ENCODE results near the gene IFNA10.
"Not testable (repeated sequence)": the region's sequence is repeated elsewhere in the genome, so short reads cannot be mapped to it uniquely, and the experiment has no call there.

Gene IFNA10

DNA sequence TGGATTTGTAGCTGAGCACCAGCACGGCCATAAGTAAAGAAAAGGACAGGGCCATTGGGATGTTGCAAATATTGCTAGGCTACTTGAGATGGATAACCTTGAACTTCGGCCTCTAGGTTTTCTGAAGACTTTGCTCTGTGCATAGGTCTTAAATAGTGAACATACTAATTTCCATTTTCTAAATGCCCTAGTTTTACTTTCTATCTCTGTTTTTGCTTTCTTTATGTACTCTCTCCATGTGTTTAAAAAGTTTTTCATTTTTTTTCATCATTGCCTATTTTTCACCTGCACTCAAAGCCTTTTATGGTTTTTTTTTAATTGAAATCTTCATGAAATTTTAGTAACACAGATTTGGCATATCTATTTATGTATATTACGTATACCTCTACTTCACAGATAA is at the start of gene IFNA10:
Gene IFNA10 (minus strand): TSS at position 101 of the 400 bp plus-strand sequence. CDS start 46 bp downstream, at position 55.
- not testable (repeated sequence) for DNase-seq

DNA sequence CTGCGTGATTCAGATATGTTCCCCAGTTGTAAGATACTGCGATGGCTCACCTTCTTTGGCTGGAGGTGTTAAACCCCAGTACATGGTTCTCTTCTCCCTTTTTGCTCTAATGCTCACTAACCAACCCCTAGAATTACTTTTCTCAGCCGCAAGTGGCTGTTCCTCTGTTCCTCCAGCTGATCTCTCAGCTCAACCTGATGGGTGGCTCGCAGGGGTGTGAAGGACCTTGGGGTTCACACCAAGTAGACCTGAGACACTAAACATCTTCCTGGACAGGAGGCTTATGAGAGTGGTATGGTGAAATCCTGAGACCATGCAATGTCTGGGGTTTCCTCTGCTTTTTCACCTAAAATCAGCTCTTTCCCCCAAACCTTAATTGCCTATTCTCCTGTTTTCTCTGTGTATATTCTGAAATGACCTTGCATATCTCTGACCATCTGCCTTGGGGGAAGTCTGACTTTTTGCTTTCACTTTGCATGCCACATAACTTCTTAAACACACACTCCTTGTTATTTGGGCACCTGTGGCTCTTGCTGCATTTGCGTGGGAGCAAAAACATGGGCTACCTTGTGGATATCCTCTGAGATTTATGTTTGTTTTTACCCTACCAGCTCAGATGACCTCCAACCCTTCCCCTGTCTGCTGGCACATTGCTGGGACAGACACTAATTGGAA is 48.7 kb upstream of the IFNA10 start:
- DNase-seq: no peak

DNA sequence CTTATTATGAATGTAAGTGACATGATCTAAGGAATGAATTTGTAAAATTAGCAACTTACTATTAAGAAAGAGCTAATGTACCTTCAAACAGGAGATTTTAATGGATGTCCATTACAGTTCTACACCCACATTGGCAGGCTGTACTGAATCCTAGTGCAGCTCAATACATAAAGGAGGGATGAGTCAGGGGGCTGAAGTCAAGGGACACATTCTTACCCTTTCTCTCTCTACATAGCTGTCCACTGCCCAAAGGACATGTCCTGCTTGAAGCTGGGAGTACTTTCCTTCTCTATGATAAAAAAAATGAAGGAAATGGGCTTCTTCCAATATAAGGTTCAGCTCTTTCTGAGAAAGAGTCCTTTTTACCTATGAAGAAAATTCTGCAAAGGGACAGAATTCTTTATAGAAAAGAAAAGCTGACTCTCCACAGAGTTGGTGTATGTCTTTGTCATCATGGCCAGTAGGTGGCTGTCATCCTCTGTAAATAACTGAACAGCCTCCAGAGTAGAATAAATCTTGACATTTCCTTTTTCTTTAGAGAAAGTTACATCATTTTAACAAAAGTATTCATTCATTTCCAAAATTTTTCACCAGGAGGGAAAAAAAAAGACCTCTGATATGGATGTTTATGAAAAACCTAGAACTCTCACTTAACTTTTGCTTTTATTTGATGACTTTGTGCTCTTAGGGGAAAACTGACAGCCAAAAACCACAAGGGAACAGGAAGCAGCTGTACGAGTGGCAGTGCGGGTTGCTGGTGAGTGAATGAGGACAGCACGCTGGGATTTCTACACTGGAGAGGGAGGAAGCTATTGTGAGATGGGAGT is 46.0 kb upstream of the IFNA10 start:
- DNase-seq: peak; percentile 12 to 39

DNA sequence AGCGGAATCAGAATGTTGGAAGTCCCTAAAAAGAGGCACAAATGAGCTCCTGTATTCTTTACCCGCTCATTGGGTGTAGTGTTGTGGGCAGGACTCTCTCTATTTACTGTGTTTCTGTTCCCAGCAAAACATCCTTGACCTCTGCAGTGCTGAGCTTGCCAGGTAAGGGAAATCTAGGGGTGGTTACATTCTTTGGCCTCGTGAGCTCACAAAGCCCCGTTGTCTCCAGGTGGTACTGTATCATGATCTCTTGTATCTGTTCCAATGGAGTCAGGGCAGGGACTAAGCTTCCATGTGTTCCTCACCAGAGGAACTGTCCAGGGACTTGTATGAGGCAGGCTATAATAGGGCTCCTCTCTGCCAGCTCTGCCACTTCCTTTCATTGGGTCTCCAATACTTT is 44.7 kb upstream of the IFNA10 start:
- DNase-seq: no peak

DNA sequence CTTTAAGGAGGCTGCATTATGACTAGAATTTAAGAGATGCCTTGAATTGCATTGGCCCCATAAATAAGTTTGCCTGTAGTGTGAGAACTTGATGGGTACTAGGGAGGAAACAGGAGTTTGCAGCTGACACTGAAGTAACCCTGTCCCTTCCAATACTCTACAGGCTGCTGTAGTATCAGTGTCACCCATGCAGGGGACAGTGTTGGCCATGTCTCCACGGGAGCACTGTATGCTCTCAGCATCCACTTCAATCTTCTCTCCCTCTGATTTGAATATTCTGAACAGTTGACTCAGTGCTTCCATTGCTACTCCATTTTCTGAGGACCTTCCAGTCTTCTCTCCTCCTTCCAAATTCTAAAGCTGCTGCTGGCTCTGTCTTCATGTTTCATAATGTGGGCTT is 44.2 kb upstream of the IFNA10 start:
- DNase-seq: no peak

DNA sequence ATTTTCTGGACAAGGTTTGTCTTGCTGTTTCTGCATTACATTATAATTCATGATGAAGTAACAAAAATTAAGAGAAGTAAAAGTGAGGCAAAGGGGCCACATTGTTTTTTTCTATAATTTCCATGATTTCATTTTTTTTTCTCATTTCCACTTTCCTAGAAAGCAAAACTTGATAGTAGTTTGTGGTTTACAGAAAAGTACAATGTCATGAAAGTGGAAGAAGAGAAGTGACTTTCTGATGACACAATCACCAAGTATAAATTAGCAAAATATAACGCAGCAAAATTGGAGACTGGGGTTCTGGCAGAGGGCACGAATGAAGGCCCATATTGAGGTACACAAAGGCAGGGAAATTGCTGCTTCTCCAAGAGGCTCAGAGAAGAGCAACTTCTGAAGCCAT is 37.9 kb upstream of the IFNA10 start:
- DNase-seq: no peak

DNA sequence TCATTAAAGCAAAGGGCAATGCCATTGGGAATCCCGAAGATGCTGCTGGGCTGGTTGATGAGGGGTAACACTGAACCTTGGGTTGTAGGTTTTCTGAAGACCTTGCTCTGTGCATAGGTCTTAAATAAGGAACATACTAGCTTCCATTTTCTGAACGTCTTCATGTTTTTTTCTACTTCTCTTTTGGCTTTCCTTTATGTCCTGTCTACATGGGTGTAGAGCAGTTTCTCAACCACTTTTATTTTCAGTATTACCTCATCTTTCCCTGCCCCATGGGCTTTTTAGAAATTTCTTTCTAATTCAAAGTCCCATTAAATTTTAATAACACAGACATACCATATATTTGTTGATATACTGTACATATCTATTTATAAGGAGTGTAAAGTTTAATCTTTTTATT is 33.0 kb upstream of the IFNA10 start, which contains the start of gene IFNA14:
Gene IFNA14 (minus strand): TSS at position 95 of the 400 bp plus-strand sequence. CDS start 70 bp downstream, at position 25.
- DNase-seq: no peak

DNA sequence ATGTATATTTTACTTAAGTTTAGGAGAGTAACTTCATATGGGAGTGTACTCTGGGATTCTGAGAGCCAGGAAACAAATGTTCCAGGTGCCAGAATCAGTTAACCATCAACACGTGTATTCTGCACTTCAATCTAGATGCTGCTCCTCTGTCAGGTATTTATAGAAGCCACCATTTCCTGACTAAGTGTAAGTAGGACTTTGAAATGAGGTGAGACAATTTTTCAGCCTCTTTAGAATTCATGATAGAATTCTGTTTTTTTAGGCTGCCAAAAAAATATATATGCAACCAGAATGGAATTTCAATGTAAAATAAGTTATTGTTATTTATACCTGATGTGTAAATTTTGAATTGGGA is 29.4 kb upstream of the IFNA10 start:
- not testable (repeated sequence) for DNase-seq

DNA sequence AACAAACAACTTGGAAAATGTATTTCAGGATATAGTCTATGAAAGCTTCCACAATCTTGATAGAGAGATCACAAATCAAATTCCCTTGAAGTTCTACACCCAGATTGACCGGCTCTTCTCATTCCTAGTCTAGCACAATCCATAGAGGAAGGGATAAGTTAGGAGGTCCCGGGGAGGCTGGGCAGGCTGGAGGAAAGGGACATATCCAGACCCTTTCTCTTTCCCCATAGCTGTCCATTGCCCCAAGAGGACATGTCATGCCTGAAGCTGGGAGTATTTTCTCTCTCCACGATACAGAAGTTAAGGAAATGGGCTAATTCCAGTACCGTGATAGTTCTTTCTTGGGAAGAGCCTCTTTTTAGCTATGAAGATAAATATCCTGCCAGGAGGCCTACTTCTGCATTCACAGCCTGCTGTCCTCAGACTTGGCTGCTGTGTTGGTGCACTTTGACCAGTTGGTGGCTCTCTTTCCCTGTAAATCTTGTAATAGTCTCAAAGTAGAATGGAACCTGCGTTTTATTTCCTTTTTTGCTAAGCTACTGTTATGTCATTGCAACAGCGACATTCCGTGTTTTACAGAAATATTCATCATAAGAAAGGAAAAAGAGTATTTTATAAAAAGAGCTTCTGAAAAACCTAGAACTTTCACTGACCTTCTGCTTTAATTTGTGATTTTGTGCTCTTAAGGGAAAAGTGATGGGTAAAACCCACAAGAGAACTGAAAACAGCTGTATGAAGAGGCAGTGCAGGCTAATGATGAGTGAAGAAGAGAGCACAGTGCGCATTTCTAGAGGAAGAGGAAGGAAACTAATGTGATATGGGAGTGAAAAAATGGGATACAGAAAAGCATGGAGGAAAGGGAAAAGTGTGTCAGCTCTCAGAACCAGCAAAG is 28.8 kb upstream of the IFNA10 start:
- peak; percentile 37 to 52 for DNase-seq

DNA sequence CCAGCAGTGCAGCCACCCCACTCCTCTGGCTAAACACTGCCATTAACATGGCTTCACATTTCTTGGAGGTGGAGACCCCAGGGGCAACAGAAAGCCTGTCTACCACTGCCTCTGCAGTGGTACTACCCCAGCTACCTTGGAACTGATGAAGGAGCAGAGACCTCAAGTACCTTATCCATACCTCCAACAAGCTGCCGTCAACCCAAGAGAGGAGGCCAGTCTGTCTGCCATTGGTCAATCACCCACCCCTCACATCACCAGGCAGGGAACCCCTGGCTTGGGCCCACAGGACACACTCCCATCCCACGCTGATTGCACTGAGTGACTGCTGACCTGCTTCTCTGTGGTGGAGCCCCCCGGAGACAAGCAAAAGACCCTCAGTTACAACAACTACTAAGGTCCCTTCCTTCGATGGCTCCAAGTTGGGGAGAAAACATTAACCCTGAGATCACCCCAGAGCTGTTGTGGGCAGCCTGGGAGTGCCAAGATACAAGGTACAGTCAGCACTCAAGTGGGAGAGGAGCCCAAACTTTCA is 27.3 kb upstream of the IFNA10 start:
- no peak for DNase-seq

DNA sequence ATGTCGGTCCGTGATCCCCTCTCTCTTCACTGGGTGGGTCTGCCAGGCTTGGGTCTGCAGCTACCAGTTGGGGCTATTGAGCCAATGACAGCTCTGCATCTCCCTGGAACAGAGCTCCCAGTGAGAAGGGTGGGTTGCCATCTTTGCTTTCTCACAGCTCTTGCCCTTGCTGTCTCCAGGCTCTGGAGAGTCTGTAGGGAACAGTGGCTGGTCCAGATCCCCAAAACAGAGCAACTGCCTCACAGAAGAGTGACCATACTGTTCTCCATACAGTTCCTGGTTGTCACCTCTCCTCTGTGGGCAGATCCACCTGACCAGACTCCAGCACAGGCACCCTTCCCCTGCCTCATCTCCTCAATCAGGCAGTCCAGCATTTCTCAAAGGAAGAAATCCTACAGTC is 26.3 kb upstream of the IFNA10 start:
- no peak for DNase-seq

DNA sequence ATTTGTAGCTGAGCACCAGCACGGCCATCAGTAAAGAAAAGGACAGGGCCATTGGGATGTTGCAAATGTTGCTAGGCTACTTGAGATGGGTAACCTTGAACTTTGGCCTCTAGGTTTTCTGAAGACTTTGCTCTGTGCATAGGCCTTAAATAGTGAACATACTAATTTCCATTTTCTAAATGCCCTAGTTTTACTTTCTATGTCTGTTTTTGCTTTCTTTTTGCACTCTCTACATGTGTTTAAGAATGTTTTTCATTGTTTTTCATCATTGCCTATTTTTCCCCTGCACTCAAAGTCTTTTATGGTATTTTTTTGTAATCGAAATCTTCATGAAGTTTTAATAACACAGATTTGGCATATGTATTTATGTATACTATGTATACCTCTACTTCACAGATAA is 21.2 kb upstream of the IFNA10 start, which contains the start of gene IFNA17:
Gene IFNA17 (minus strand): TSS at position 101 of the 400 bp plus-strand sequence. CDS start 49 bp downstream, at position 52.
- DNase-seq: no peak

DNA sequence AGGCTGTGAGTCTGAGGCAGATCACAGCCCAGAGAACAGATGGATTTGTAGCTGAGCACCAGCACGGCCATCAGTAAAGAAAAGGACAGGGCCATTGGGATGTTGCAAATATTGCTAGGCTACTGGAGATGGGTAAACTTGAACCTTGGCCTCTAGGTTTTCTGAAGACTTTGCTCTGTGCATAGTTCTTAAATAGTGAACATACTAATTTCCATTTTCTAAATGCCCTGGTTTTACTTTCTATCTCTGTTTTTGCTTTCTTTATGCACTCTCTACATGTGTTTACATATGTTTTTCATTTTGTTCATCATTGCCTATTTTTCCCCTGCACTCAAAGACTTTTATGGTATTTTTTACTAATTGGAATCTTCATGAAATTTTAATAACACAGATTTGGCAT is 10.3 kb upstream of the IFNA10 start, which contains the start of gene IFNA16:
Gene IFNA16 (minus strand): TSS at position 101 of the 400 bp plus-strand sequence. CDS start 6 bp downstream, at position 95.
- not testable (repeated sequence) for DNase-seq

DNA sequence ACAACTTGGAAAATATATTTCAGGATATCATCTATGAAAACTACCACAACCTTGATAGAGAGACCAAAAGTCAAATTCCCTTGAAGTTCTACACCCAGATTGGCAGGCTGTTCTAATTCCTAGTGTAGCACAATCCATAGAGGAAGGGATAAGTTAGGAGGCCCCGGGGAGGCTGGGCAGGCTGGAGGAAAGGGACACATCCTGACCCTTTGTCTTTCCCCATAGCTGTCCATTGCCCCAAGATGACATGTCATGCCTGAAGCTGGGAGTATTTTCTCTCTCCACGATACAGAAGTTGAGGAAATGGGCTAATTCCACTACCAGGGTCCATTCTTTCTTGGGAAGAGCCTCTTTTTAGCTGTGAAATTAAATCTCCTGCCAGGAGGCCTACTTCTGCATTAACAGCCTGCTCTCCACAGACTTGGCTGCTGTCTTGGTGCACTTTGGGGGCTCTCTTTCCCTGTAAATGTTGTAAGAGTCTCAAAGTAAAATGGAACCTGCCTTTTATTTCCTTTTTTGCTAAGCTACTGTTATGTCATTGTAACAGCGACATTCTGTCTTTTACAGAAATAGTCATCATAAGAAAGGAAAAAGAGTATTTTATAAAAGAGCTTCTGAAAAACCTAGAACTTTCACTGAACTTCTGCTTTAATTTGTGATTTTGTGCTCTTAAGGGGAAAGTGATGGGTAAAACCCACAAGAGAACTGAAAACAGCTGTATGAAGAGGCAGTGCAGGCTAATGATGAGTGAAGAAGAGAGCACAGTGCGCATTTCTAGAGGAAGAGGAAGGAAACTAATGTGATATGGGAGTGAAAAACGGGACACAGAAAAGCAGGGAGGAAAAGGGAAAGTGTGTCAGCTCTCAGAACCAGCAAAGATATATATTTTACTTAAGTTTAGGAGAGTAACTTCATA is 6.7 kb upstream of the IFNA10 start:
- peak in 1 of 2 experiments; percentile 24 for DNase-seq

DNA sequence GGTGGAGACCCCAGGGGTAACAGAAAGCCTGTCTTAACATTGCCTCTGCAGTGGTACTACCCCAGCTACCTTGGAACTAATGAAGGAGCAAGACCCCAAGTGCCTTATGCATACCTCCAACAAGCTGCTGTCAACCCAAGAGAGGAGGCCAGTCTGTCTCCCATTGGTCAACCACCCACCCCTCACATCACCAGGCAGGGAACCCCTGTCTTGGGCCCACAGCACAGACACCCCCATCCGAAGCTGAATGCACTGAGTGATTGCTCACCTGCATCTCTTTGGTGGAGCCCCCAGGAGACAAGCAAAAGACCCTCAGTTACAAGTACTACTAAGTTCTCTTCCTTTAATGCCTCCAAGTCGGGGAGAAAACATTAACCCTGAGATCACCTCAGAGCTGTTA is 5.2 kb upstream of the IFNA10 start:
- DNase-seq: not testable (repeated sequence)

DNA sequence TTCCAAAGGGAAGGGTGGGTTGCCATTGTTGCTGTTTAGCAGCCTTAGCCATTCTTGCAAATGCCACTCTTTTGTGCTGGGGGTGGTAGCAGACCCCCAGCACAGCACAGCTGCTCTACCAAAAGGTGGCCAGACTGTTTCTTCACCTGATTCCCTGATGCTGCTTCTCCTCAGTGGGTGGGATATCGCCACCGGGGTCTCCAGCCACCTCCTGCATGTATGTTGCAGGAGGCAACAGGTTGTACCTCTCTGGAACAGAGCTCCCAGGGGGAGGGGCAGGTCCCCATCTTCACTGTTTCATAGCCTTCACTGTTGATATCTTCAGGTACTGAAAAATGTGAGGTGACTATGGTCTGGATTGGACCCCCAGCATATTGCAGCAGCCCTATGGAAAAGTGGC is 3.8 kb upstream of the IFNA10 start:
- DNase-seq: not testable (repeated sequence)

DNA sequence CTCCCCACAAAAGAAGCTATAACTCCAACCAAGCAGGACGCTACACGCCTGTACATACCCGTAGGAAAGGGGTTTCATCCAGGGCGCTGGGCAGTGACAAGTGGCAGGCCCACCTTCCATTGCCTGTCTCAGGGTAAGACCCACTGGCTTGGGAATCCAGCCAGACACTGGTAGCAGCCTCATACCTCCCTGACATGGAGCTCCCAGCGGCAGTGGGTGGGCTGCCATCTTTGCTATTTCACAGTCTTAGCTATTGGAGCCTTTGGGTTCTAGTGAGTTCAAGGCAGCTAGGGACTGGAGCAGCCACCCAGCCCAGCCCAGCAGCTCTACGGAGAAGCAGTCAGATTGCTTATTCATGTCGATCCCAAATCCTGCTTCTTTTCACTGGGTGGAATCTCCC is 3.4 kb upstream of the IFNA10 start:
- DNase-seq: no peak

DNA sequence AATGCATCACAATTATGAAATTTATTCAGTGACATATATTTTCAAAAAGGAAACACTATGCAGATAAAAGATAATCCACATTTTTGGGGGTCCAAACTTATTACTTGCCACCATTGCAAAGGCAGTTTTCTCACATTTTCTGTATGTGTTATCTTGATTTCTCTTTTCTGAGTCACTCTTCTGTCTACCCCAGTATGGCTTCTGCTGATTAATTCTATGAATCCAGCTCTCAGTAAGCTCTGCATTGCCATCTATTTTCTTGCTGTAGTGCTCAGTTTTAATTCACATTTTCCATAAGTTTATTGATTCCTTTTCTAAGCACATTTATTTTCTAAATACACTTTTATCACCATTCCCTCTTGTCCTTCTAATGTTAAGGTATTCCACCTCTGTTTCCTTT is 1.7 kb downstream of the IFNA10 start:
- no peak for DNase-seq

DNA sequence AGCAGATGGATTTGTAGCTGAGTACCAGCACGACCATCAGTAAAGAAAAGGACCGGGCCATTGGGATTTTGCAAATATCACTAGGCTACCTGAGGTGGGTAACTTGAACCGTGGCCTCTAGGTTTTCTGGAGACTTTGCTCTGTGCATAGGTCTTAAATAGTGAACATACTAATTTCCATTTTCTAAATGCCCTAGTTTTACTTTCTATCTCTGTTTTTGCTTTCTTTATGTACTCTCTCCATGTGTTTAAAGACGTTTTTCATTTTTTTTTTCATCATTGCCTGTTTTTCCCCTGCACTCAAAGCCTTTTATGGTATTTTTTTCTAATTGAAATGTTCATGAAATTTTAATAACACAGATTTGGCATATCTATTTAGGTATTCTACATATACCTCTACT is 4.8 kb downstream of the IFNA10 start, which contains the start of gene IFNA7:
Gene IFNA7 (minus strand): TSS at position 101 of the 400 bp plus-strand sequence. CDS start 40 bp downstream, at position 61.
- DNase-seq: not testable (repeated sequence)

DNA sequence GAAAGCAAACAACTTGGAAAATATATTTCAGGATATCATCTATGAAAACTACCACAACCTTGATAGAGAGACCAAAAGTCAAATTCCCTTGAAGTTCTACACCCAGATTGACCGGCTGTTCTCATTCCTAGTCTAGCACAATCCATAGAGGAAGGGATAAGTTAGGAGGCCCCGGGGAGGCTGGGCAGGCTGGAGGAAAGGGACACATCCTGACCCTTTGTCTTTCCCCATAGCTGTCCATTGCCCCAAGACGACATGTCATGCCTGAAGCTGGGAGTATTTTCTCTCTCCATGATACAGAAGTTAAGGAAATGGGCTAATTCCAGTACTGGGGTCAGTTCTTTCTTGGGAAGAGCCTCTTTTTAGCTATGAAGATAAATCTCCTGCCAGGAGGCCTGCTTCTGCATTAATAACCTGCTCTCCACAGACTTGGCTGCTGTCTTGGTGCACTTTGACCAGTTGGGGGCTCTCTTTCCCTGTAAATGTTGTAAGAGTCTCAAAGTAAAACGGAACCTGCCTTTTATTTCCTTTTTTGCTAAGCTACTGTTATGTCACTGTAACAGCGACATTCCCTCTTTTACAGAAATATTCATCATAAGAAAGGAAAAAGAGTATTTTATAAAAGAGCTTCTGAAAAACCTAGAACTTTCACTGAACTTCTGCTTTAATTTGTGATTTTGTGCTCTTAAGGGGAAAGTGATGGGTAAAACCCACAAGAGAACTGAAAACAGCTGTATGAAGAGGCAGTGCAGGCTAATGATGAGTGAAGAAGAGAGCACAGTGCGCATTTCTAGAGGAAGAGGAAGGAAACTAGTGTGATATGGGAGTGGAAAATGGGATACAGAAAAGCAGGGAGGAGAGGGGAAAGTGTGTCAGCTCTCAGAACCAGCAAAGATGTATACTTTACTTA is 11.8 kb downstream of the IFNA10 start:
- DNase-seq: peak in 1 of 2 experiments; percentile 35
